Liver (tissue), 9 donors: ENCODE data around the gene FRK. TPM values are rescaled to one million over a fixed set of nuclear protein-coding genes. Genes with fewer than 3 reads are reported as not detected.

ENCODE experiments used
- DNase-seq: peaks from one replicate; pipeline ENCODE4 v3.0.0-alpha.2; 2017; ENCODE audit warnings: low spot score
- H3K27ac ChIP-seq, 2 donors: one replicate each; pipeline ENCODE4 v1.7.0; 2013; ENCODE audit warnings: inconsistent platforms in 2 of 2, low read length in 2 of 2, control low read depth in 1 of 2, low read depth in 1 of 2, mild to moderate bottlenecking in 1 of 2
- H3K27me3 ChIP-seq, 4 donors: one replicate each; pipeline versions ENCODE4 v1.6.1 to v1.7.0; 2013; ENCODE audit warnings: low read length in 3 of 4, inconsistent platforms in 1 of 4, mild to moderate bottlenecking in 1 of 4, moderate library complexity in 1 of 4; ENCODE audit not compliant: control insufficient read depth in 4 of 4, insufficient read depth in 4 of 4
- H3K36me3 ChIP-seq, 4 donors: one replicate each; pipeline versions ENCODE4 v1.6.1 to v1.7.0; 2013; ENCODE audit warnings: low read length in 3 of 4, mild to moderate bottlenecking in 3 of 4, low read depth in 1 of 4, moderate library complexity in 1 of 4; ENCODE audit not compliant: control insufficient read depth in 4 of 4, insufficient read depth in 3 of 4
- H3K4me1 ChIP-seq, 4 donors: one replicate each; pipeline versions ENCODE4 v1.6.1 to v1.7.0; 2013; ENCODE audit warnings: low read length in 3 of 4, mild to moderate bottlenecking in 3 of 4, moderate library complexity in 1 of 4; ENCODE audit not compliant: control insufficient read depth in 4 of 4, insufficient read depth in 4 of 4
- H3K4me3 ChIP-seq, 3 donors: one replicate each; pipeline versions ENCODE4 v1.6.1 to v1.7.0; 2013; ENCODE audit warnings: low read length in 3 of 3, control low read depth in 1 of 3, low read depth in 1 of 3, mild to moderate bottlenecking in 1 of 3
- H3K9ac ChIP-seq, 2 donors: one replicate each; pipeline ENCODE4 v1.7.0; 2013; ENCODE audit warnings: low read length in 2 of 2, mild to moderate bottlenecking in 2 of 2, moderate library complexity in 2 of 2, control low read depth in 1 of 2, low read depth in 1 of 2
- H3K9me3 ChIP-seq, 4 donors: one replicate each; pipeline versions ENCODE4 v1.6.1 to v1.7.0; 2013; ENCODE audit warnings: low read length in 3 of 4; ENCODE audit not compliant: control insufficient read depth in 4 of 4
- EGR1 ChIP-seq, 2 donors: IDR thresholded peaks; 2 replicates each; pipeline ENCODE4 v1.6.1; 2016 to 2018; ENCODE audit warnings: antibody characterized with exemption in 2 of 2, low read depth in 2 of 2
- FOXA1 ChIP-seq: IDR thresholded peaks from 2 replicates; pipeline ENCODE4 v1.6.1; 2016; ENCODE audit warnings: antibody characterized with exemption
- FOXA2 ChIP-seq: IDR thresholded peaks from 2 replicates; pipeline ENCODE4 v1.6.1; 2016; ENCODE audit warnings: antibody characterized with exemption
- GABPA ChIP-seq, 2 donors: IDR thresholded peaks in 1 of 2; conservative IDR thresholded peaks in 1 of 2; 2 replicates each; pipeline ENCODE4 v1.6.1; 2016; ENCODE audit warnings: antibody characterized with exemption in 2 of 2, mild to moderate bottlenecking in 1 of 2, moderate library complexity in 1 of 2
- HNF4A ChIP-seq, 2 donors: conservative IDR thresholded peaks; 2 replicates each; pipeline ENCODE4 v1.6.1; 2016; ENCODE audit warnings: antibody characterized with exemption in 2 of 2, mild to moderate bottlenecking in 2 of 2
- HNF4G ChIP-seq: IDR thresholded peaks from 2 replicates; pipeline ENCODE4 v1.6.1; 2016; ENCODE audit warnings: antibody characterized with exemption
- JUND ChIP-seq, 2 donors: IDR thresholded peaks; 2 replicates each; pipeline ENCODE4 v1.6.1; 2016; ENCODE audit warnings: antibody characterized with exemption in 2 of 2
- NR2F2 ChIP-seq: IDR thresholded peaks from 2 replicates; pipeline ENCODE4 v1.6.1; 2016; ENCODE audit warnings: antibody characterized with exemption
- RAD21 ChIP-seq, 2 donors: IDR thresholded peaks; 2 replicates each; pipeline ENCODE4 v1.6.1; 2016; ENCODE audit warnings: antibody characterized with exemption in 2 of 2, mild to moderate bottlenecking in 2 of 2
- RXRA ChIP-seq, 2 donors: IDR thresholded peaks; 2 replicates each; pipeline ENCODE4 v1.6.1; 2017 to 2018; ENCODE audit warnings: antibody characterized with exemption in 2 of 2, mild to moderate bottlenecking in 1 of 2
- SP1 ChIP-seq: IDR thresholded peaks from 2 replicates; pipeline ENCODE4 v1.6.1; 2018; ENCODE audit warnings: antibody characterized with exemption, mild to moderate bottlenecking
- TAF1 ChIP-seq: conservative IDR thresholded peaks from 2 replicates; pipeline ENCODE4 v1.6.1; 2016; ENCODE audit warnings: antibody characterized with exemption, mild to moderate bottlenecking
- YY1 ChIP-seq: IDR thresholded peaks from 2 replicates; pipeline ENCODE4 v1.6.1; 2016; ENCODE audit warnings: antibody characterized with exemption, mild to moderate bottlenecking
- whole genome bisulfite sequencing: extraction: QIAGEN DNeasy Blood & Tissue Kit; methylation state at CpG from one replicate; pipeline ENCODE4 v1.1.7; 2013; 5-methylcytosine and 5-hydroxymethylcytosine counted together
- polyA plus RNA-seq, 2 donors: library from polyadenylated mRNA; stranded (reverse) in 1 of 2; unstranded in 1 of 2; fragments of 200-250 nt in 1 of 2; fragments of >200 nt in 1 of 2; fragmentation: Nextera tagmentation in 1 of 2; extraction: Ambion mirVana in 1 of 2; gene quantifications; one replicate each; pipeline versions ENCODE4 v1.2.1 to v1.2.3, GENCODE V29; 2013 to 2015
- total RNA-seq, 2 donors: library from RNA; depleted of rRNA; stranded (reverse); fragments of >200 nt; gene quantifications; one replicate each; pipeline ENCODE4 v1.2.3, GENCODE V29; 2014
- TF ChIP-seq, protein P1 (sequence below): IDR thresholded peaks from 2 replicates; pipeline ENCODE4 v1.6.1; 2016; ENCODE audit warnings: antibody characterized with exemption
- TF ChIP-seq, protein P2 (sequence below): fragments of 150-350 bp; IDR thresholded peaks from 2 replicates; pipeline ENCODE4 v1.5.1; 2017; ENCODE audit warnings: improper control_type of control experiment, low read depth, low read length; ENCODE audit not compliant: missing input control
- TF ChIP-seq, protein P3 (sequence below): IDR thresholded peaks from 2 replicates; pipeline ENCODE4 v1.6.1; 2016; ENCODE audit warnings: antibody characterized with exemption
- TF ChIP-seq, protein P4 (sequence below): IDR thresholded peaks from 2 replicates; pipeline ENCODE4 v1.6.1; 2016; ENCODE audit warnings: antibody characterized with exemption
- TF ChIP-seq, protein P5 (sequence below): IDR thresholded peaks from 2 replicates; pipeline ENCODE4 v1.6.1; 2016; ENCODE audit warnings: antibody characterized with exemption, mild to moderate bottlenecking
- donor health status: healthy.
- donor health status: healthy.
- donor health status: healthy.
- donor health status: healthy.
- donor health status: healthy.

The FRK gene
- total and polyA plus RNA-seq, 4 donors, result 3.6 to 26.8 (median 5.3) TPM

DNA sequence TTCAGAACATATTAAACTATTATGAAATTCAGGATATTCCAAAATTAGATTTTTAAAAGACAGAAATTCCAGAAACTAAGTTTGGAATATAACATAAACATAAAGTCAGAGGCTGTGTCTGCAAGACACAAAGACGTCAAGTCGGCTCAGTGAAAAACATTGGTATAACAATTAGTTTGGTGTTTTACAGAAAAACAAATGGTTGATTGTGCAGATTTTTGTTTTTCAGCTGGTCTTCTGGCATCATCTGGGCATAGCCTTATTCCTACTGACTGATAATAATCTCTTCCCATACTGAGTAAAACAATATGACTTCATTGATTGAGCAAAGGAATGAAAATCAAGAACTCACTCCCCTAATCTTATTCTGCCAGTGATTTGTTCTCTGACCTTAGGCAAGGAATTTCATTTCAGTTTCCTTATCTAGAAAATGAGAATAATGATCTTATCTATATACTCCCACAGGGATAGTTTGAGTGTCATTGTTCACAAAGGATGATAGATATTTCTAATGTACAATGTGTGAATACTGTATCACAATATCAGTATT, 84.3 kb downstream of the FRK start:
- Histone ChIP-seq H3K9ac (no peak overlapping the region), H3K4me1 (peaks cover 5 to 19% (median 15%) of the 10 kb centered on the region in 4 donors), H3K27ac (no peak overlapping the region), H3K4me3 (no peak overlapping the region), H3K36me3 (no peaks in the 10 kb centered on the region), H3K9me3 (no peaks in the 10 kb centered on the region), H3K27me3 (no peaks in the 10 kb centered on the region)
- DNase-seq, result no peak
- TF ChIP-seq SP1, result no peak
- no peak for TF ChIP-seq EGR1 (IDR thresholded peaks at IDR 0.05; ENCODE audit: low read depth in 2 of 2)
- TF ChIP-seq YY1, result no peak
- TF ChIP-seq FOXA1, result no peak
- TF ChIP-seq, protein P1, sequence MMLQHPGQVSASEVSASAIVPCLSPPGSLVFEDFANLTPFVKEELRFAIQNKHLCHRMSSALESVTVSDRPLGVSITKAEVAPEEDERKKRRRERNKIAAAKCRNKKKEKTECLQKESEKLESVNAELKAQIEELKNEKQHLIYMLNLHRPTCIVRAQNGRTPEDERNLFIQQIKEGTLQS, result no peak
- no peak for TF ChIP-seq FOXA2
- TF ChIP-seq, protein P2, sequence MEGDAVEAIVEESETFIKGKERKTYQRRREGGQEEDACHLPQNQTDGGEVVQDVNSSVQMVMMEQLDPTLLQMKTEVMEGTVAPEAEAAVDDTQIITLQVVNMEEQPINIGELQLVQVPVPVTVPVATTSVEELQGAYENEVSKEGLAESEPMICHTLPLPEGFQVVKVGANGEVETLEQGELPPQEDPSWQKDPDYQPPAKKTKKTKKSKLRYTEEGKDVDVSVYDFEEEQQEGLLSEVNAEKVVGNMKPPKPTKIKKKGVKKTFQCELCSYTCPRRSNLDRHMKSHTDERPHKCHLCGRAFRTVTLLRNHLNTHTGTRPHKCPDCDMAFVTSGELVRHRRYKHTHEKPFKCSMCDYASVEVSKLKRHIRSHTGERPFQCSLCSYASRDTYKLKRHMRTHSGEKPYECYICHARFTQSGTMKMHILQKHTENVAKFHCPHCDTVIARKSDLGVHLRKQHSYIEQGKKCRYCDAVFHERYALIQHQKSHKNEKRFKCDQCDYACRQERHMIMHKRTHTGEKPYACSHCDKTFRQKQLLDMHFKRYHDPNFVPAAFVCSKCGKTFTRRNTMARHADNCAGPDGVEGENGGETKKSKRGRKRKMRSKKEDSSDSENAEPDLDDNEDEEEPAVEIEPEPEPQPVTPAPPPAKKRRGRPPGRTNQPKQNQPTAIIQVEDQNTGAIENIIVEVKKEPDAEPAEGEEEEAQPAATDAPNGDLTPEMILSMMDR, result no peak
- TF ChIP-seq, protein P3, sequence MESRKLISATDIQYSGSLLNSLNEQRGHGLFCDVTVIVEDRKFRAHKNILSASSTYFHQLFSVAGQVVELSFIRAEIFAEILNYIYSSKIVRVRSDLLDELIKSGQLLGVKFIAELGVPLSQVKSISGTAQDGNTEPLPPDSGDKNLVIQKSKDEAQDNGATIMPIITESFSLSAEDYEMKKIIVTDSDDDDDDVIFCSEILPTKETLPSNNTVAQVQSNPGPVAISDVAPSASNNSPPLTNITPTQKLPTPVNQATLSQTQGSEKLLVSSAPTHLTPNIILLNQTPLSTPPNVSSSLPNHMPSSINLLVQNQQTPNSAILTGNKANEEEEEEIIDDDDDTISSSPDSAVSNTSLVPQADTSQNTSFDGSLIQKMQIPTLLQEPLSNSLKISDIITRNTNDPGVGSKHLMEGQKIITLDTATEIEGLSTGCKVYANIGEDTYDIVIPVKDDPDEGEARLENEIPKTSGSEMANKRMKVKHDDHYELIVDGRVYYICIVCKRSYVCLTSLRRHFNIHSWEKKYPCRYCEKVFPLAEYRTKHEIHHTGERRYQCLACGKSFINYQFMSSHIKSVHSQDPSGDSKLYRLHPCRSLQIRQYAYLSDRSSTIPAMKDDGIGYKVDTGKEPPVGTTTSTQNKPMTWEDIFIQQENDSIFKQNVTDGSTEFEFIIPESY, result no peak
- TF ChIP-seq, protein P4, sequence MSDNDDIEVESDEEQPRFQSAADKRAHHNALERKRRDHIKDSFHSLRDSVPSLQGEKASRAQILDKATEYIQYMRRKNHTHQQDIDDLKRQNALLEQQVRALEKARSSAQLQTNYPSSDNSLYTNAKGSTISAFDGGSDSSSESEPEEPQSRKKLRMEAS, result no peak
- no peak for TF ChIP-seq HNF4A (conservative IDR thresholded peaks at IDR 0.05)
- TF ChIP-seq RAD21 (IDR thresholded peaks at IDR 0.05), result no peak
- TF ChIP-seq TAF1, result no peak
- TF ChIP-seq HNF4G, result no peak
- TF ChIP-seq, protein P5, sequence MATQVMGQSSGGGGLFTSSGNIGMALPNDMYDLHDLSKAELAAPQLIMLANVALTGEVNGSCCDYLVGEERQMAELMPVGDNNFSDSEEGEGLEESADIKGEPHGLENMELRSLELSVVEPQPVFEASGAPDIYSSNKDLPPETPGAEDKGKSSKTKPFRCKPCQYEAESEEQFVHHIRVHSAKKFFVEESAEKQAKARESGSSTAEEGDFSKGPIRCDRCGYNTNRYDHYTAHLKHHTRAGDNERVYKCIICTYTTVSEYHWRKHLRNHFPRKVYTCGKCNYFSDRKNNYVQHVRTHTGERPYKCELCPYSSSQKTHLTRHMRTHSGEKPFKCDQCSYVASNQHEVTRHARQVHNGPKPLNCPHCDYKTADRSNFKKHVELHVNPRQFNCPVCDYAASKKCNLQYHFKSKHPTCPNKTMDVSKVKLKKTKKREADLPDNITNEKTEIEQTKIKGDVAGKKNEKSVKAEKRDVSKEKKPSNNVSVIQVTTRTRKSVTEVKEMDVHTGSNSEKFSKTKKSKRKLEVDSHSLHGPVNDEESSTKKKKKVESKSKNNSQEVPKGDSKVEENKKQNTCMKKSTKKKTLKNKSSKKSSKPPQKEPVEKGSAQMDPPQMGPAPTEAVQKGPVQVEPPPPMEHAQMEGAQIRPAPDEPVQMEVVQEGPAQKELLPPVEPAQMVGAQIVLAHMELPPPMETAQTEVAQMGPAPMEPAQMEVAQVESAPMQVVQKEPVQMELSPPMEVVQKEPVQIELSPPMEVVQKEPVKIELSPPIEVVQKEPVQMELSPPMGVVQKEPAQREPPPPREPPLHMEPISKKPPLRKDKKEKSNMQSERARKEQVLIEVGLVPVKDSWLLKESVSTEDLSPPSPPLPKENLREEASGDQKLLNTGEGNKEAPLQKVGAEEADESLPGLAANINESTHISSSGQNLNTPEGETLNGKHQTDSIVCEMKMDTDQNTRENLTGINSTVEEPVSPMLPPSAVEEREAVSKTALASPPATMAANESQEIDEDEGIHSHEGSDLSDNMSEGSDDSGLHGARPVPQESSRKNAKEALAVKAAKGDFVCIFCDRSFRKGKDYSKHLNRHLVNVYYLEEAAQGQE, result no peak
- TF ChIP-seq JUND (IDR thresholded peaks at IDR 0.05), result no peak
- TF ChIP-seq NR2F2, result no peak
- TF ChIP-seq RXRA (IDR thresholded peaks at IDR 0.05), result no peak
- TF ChIP-seq GABPA (IDR thresholded peaks at IDR 0.05 in 1 of 2, conservative IDR thresholded peaks at IDR 0.05 in 1 of 2), result no peak
- 97% methylated on average over 2 of the region's 2 CpGs for WGBS
